Skin of body (tissue), 2 donors: ENCODE data around the gene HERPUD1. TPM values are rescaled to one million over a fixed set of nuclear protein-coding genes. Genes with fewer than 3 reads are reported as not detected.
A peak's percentile ranks its signal among the peaks of the same experiment; 100 is the strongest.
"Not testable (repeated sequence)": the region's sequence is repeated elsewhere in the genome, so short reads cannot be mapped to it uniquely, and the experiment has no call there.

Source experiments
- DNase-seq: peaks from one replicate; lab custom pipeline; 2025; lab: John Stamatoyannopoulos, UW
- total RNA-seq: library from RNA; depleted of rRNA; stranded (reverse); fragments of >200 nt; gene quantifications from one replicate; pipeline ENCODE4 v1.2.3, GENCODE V29; 2014

The HERPUD1 gene
- total RNA-seq, 1 donor from 2014 or later: 103 TPM

GRCh38 chr16:56933828-56934598, 2.1 kb downstream of the HERPUD1 start:
- peak; percentile 42 for DNase-seq

GRCh38 chr16:56934599-56935145, 2.7 kb downstream of the HERPUD1 start:
- DNase-seq: not testable (repeated sequence)

- DNase-seq: no peak
These were observed 3.3 kb downstream of the HERPUD1 start for GRCh38 chr16:56935201-56935600.

GRCh38 chr16:56936491-56936890, 4.5 kb downstream of the HERPUD1 start:
- no peak for DNase-seq

GRCh38 chr16:56936950-56937349, 5.0 kb downstream of the HERPUD1 start:
- no peak for DNase-seq

- DNase-seq: no peak
These were observed 6.9 kb downstream of the HERPUD1 start for GRCh38 chr16:56938664-56939513.

- DNase-seq: no peak
These were observed 7.9 kb downstream of the HERPUD1 start for GRCh38 chr16:56939801-56940200.

GRCh38 chr16:56941092-56941491, 9.2 kb downstream of the HERPUD1 start:
- DNase-seq: no peak

GRCh38 chr16:56941856-56942331, 10.0 kb downstream of the HERPUD1 start:
- no peak for DNase-seq

GRCh38 chr16:56943761-56944375, 11.9 kb downstream of the HERPUD1 start:
- DNase-seq: no peak

- no peak for DNase-seq
These were observed 13.3 kb downstream of the HERPUD1 start for GRCh38 chr16:56944954-56945839.

- DNase-seq: no peak
These were observed 14.0 kb downstream of the HERPUD1 start for GRCh38 chr16:56945847-56946527.

GRCh38 chr16:56946767-56947603, 15.0 kb downstream of the HERPUD1 start:
- no peak for DNase-seq

GRCh38 chr16:56947604-56947995, 15.7 kb downstream of the HERPUD1 start:
- no peak for DNase-seq

GRCh38 chr16:56948234-56948633, 16.3 kb downstream of the HERPUD1 start:
- no peak for DNase-seq

GRCh38 chr16:56950051-56950450, 18.1 kb downstream of the HERPUD1 start:
- no peak for DNase-seq

- DNase-seq: no peak
These were observed 18.5 kb downstream of the HERPUD1 start for GRCh38 chr16:56950455-56950854.

- no peak for DNase-seq
These were observed 19.2 kb downstream of the HERPUD1 start for GRCh38 chr16:56950881-56951771.
